SU-DHL-6 (cell line): ENCODE measurements around the gene ANKRD36C.
"Not testable (repeated sequence)": the region's sequence is repeated elsewhere in the genome, so short reads cannot be mapped to it uniquely, and the experiment has no call there.

Experiments used
- H2AFZ ChIP-seq: fragments of 200-600 bp; sonication (generic); 2 replicates; pipeline ENCODE4 v1.6.1; 2014; ENCODE audit warnings: low read depth, mild to moderate bottlenecking, moderate library complexity, mixed read lengths, antibody characterized with exemption, low read length; ENCODE audit not compliant: severe bottlenecking
- H3F3A ChIP-seq: fragments of 200-600 bp; shearing (Covaris generic); 2 replicates; pipeline ENCODE4 v1.6.0; 2016; ENCODE audit warnings: antibody characterized with exemption, mild to moderate bottlenecking; ENCODE audit not compliant: insufficient read depth
- H3K27ac ChIP-seq: fragments of 200-600 bp; sonication (generic); 2 replicates; pipeline ENCODE4 v1.5.1; 2016; ENCODE audit warnings: low read depth, mild to moderate bottlenecking, low read length, moderate library complexity, mixed read lengths
- H3K27me3 ChIP-seq: fragments of 200-600 bp; sonication (generic), shearing (Covaris generic); 2 replicates; pipeline ENCODE4 v1.6.0; 2014; ENCODE audit warnings: mild to moderate bottlenecking, low read length
- H3K36me3 ChIP-seq: fragments of 200-600 bp; sonication (generic); 2 replicates; pipeline ENCODE4 v1.6.1; 2014; ENCODE audit warnings: mild to moderate bottlenecking, low read length, mixed read lengths
- H3K4me2 ChIP-seq: fragments of 300-600, 200-600 bp; shearing (Covaris generic), sonication (generic); 2 replicates; pipeline ENCODE4 v1.6.0; 2014; ENCODE audit warnings: low read length, low read depth, mild to moderate bottlenecking; ENCODE audit not compliant: poor library complexity, severe bottlenecking
- H3K4me3 ChIP-seq: fragments of 200-600 bp; sonication (generic); 2 replicates; pipeline ENCODE4 v1.5.1; 2014; ENCODE audit warnings: antibody characterized with exemption, low read length, mild to moderate bottlenecking, mixed read lengths; ENCODE audit not compliant: insufficient read depth, poor library complexity, severe bottlenecking
- H3K79me2 ChIP-seq: fragments of 200-600 bp; sonication (generic); 2 replicates; pipeline ENCODE4 v1.6.1; 2014; ENCODE audit warnings: mild to moderate bottlenecking, low read length, moderate library complexity; ENCODE audit not compliant: insufficient read depth
- H3K9ac ChIP-seq: fragments of 200-600 bp; sonication (generic); 2 replicates; pipeline ENCODE4 v1.7.0; 2014; ENCODE audit warnings: mild to moderate bottlenecking, low read length
- H3K9me2 ChIP-seq: fragments of 200-600 bp; sonication (generic); replicated peaks from 2 replicates; pipeline ENCODE4 v1.6.1; 2014; ENCODE audit warnings: low read length; ENCODE audit not compliant: insufficient read depth
- H3K9me3 ChIP-seq: fragments of 200-600 bp; sonication (generic); 2 replicates; pipeline ENCODE4 v1.6.1; 2014; ENCODE audit warnings: low read length, mixed read lengths; ENCODE audit not compliant: insufficient read depth
- H4K20me1 ChIP-seq: fragments of 200-600 bp; sonication (generic); 2 replicates; pipeline ENCODE4 v1.6.1; 2014; ENCODE audit warnings: low read depth, mild to moderate bottlenecking, antibody characterized with exemption, low read length, moderate library complexity, mixed read lengths
- CTCF ChIP-seq: fragments of 200-600 bp; sonication (generic); IDR thresholded peaks from one replicate; pipeline ENCODE4 v1.5.1; 2017; ENCODE audit warnings: antibody characterized with exemption, mild to moderate bottlenecking, low read length, moderate library complexity; ENCODE audit not compliant: insufficient read depth, poor library complexity, severe bottlenecking
- EZH2phosphoT487 ChIP-seq: fragments of 200-600 bp; sonication (generic), shearing (Covaris generic); conservative IDR thresholded peaks from 2 replicates; pipeline ENCODE4 v1.6.1; 2018; ENCODE audit warnings: mild to moderate bottlenecking, antibody characterized with exemption, low read length, moderate library complexity, mixed read lengths

The ANKRD36C gene

DNA sequence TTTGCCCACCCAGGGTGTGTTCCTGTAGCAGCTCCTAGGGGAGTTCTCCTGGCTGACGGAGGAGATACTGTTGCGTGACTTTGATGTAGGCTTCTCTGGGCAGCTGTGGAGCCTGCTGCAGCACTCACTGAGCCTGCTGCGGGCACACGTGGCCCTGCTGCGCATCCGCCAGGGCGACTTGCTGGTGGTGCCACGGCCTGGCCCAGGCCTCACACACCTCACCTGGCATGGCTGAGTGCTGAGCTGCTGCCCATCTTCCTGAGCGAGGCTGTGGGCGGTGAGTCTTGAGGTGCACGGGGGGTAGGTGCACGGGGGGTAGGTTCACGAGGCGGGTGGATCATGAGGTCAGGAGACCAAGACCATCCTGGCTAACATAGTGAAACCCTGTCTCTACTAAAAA lies 191.7 kb downstream of the ANKRD36C start:
- Histone ChIP-seq H3K9me2 (no peaks in the 10 kb centered on the region), H3K27me3 (no peaks in the 10 kb centered on the region), H3K4me3 (no peak overlapping the region), H2AFZ (no peak overlapping the region), H3K36me3 (no peaks in the 10 kb centered on the region), H3K9ac (no peak overlapping the region), H3K4me2 (no peak overlapping the region), H3K27ac (no peak overlapping the region), H3F3A (no peaks in the 10 kb centered on the region), H4K20me1 (no peaks in the 10 kb centered on the region), H3K79me2 (no peaks in the 10 kb centered on the region), H3K9me3 (no peaks in the 10 kb centered on the region)
- no peak for TF ChIP-seq EZH2phosphoT487
- TF ChIP-seq CTCF, result no peak

- not testable (repeated sequence) for H3F3A ChIP-seq, H3K27ac ChIP-seq, H3K9ac ChIP-seq, H3K4me2 ChIP-seq, H3K4me3 ChIP-seq, H3K79me2 ChIP-seq, H2AFZ ChIP-seq, H3K27me3 ChIP-seq, H3K9me2 ChIP-seq, H3K36me3 ChIP-seq, H3K9me3 ChIP-seq, H4K20me1 ChIP-seq
These were observed 192.3 kb downstream of the ANKRD36C start for GRCh38 chr2:95799147-95799889.

GRCh38 chr2:95796249-95797099 lies 195.2 kb downstream of the ANKRD36C start:
- H3K27me3 ChIP-seq, H4K20me1 ChIP-seq, H3K9me3 ChIP-seq, H3F3A ChIP-seq, H3K27ac ChIP-seq, H3K79me2 ChIP-seq, H2AFZ ChIP-seq, H3K4me2 ChIP-seq, H3K9me2 ChIP-seq, H3K9ac ChIP-seq, H3K36me3 ChIP-seq, H3K4me3 ChIP-seq: not testable (repeated sequence)

DNA sequence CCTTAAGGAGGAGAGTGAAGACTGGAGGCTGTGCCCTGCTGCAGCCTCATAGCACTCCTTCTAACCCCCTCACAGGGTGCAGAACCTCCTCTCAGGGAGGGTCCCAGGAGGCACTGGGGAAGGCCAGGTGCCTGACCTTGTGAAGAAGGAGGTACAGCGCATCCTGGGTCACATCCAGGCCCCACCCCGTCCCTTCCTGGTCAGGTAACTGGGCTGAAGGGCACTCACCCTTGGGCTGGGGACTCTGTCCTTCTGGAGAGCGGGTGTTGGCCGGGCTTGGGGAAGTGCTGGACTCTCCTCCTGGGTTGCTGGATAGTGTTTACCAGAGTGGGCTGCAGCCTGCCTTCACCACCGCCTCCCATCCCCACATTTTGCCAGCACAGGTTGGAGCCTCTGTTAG lies 197.7 kb downstream of the ANKRD36C start:
- H3K79me2 ChIP-seq, H3K36me3 ChIP-seq, H2AFZ ChIP-seq, H3K4me2 ChIP-seq, H3K9me2 ChIP-seq, H3K4me3 ChIP-seq, H3F3A ChIP-seq, H3K27me3 ChIP-seq, H4K20me1 ChIP-seq, H3K9ac ChIP-seq, H3K27ac ChIP-seq, H3K9me3 ChIP-seq: not testable (repeated sequence)

GRCh38 chr2:95790180-95790579 lies 201.4 kb downstream of the ANKRD36C start:
- H3K79me2 ChIP-seq, H3F3A ChIP-seq, H3K9me3 ChIP-seq, H4K20me1 ChIP-seq, H3K27ac ChIP-seq, H3K9me2 ChIP-seq, H3K4me3 ChIP-seq, H3K36me3 ChIP-seq, H2AFZ ChIP-seq, H3K27me3 ChIP-seq, H3K4me2 ChIP-seq, H3K9ac ChIP-seq: not testable (repeated sequence)

DNA sequence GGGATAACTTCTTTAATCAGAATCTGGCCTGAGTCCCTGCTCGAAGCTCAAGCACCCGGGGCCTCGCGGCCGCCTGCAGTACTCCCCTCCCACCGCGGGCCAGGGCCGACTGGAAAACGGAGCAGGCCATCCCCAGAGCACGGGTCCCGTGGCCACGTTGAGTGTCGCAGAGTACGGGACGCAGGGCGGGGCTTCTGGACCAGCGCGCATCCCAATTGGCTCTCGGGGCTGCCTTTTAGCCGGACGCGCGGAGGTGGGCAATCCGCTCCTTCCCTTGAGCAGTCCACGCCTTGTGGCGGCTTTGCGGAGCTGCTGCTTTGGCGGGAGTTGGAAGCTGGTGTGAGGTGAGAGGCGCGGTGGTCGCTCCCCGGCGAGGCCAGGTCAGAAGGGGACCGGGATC lies 202.2 kb downstream of the ANKRD36C start:
- not testable (repeated sequence) for H2AFZ ChIP-seq

DNA sequence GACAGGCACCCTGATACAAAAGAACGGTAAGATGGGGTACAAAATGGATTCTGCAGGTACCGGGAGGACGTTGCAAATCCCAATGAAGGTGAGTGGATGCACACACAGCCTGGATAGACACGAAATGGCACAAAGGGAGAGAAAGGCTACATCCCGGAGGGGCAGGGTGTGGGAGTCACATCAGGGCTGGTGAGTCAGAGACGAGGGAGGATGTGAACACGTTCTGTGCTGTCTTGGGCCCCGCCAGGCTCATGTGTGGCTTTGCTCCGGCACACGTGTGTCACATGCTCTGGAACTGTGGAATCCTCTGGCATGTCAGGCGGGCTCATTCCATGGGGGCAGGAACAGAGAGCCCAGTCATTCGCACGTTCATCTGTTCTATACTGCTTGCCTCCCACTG lies 203.0 kb downstream of the ANKRD36C start:
- not testable (repeated sequence) for H3K36me3 ChIP-seq, H3K79me2 ChIP-seq, H3K27me3 ChIP-seq, H3K4me3 ChIP-seq, H3K9me3 ChIP-seq, H2AFZ ChIP-seq, H3K9ac ChIP-seq, H4K20me1 ChIP-seq, H3K9me2 ChIP-seq, H3K4me2 ChIP-seq, H3K27ac ChIP-seq, H3F3A ChIP-seq

More for the DNA sequence above, 202.2 kb downstream of the ANKRD36C start:
- not testable (repeated sequence) for H3F3A ChIP-seq, H3K4me2 ChIP-seq, H3K27me3 ChIP-seq, H3K9me2 ChIP-seq, H3K9me3 ChIP-seq, H4K20me1 ChIP-seq, H3K36me3 ChIP-seq, H3K4me3 ChIP-seq, H3K9ac ChIP-seq, H3K79me2 ChIP-seq, H3K27ac ChIP-seq
